HG03442 (cell line): ENCODE measurements around the gene TOMT.
A peak's percentile ranks its signal among the peaks of the same experiment; 100 is the strongest.

Source experiments
- ATAC-seq: cut with Tn5 transposase; IDR thresholded peaks from one replicate; pipeline ENCODE4 v1.9.1; 2021; ENCODE audit warnings: mild to moderate bottlenecking, moderate library complexity; ENCODE audit not compliant: unreplicated experiment

TOMT gene

GRCh38 chr11:72085621-72086351 is 19.9 kb upstream of the TOMT start:
- ATAC-seq = no peak

GRCh38 chr11:72088076-72088808 is 17.5 kb upstream of the TOMT start:
- ATAC-seq = no peak

- no peak for ATAC-seq
Observed at GRCh38 chr11:72091292-72091691, 14.4 kb upstream of the TOMT start.

GRCh38 chr11:72098741-72099140 is 7.0 kb upstream of the TOMT start:
- no peak for ATAC-seq

GRCh38 chr11:72100009-72100408 is 5.7 kb upstream of the TOMT start:
- ATAC-seq = no peak

- ATAC-seq = no peak
Observed at GRCh38 chr11:72100462-72100861, 5.3 kb upstream of the TOMT start.

- no peak for ATAC-seq
Observed at GRCh38 chr11:72102162-72102561, 3.6 kb upstream of the TOMT start.

GRCh38 chr11:72102631-72102945 is 3.1 kb upstream of the TOMT start:
- no peak for ATAC-seq

- ATAC-seq = peak; percentile 82
Observed at GRCh38 chr11:72102946-72103753, 2.6 kb upstream of the TOMT start, which contains the start of gene LAMTOR1. TSS of gene LAMTOR1 (minus strand) at chr11:72103297. CDS start at chr11:72103224, 73 bp downstream.

GRCh38 chr11:72103754-72104167 is 2.0 kb upstream of the TOMT start:
- no peak for ATAC-seq

- no peak for ATAC-seq
Observed at GRCh38 chr11:72111300-72112142, 5.8 kb downstream of the TOMT start.

GRCh38 chr11:72112143-72112977 is 6.6 kb downstream of the TOMT start, which contains the start of gene ANAPC15:
TSS of gene ANAPC15 (minus strand) at chr11:72112695. CDS start at chr11:72111276, 1,419 bp downstream.
- peak; percentile 87 for ATAC-seq

- no peak for ATAC-seq
Observed at GRCh38 chr11:72112978-72113808, 7.5 kb downstream of the TOMT start.

- ATAC-seq = no peak
Observed at GRCh38 chr11:72114570-72114969, 8.8 kb downstream of the TOMT start.

- no peak for ATAC-seq
Observed at GRCh38 chr11:72116019-72116755, 10.5 kb downstream of the TOMT start.

- ATAC-seq = no peak
Observed at GRCh38 chr11:72119198-72119597, 13.5 kb downstream of the TOMT start.

- no peak for ATAC-seq
Observed at GRCh38 chr11:72120930-72121329, 15.2 kb downstream of the TOMT start.

- ATAC-seq = no peak
Observed at GRCh38 chr11:72122607-72123006, 16.9 kb downstream of the TOMT start.
